HepG2 (cell line): Measurements from ENCODE around the gene KCNT1.

Experiments used
- ARNT ChIP-seq: fragments of 450-650 bp; IDR thresholded peaks from 2 replicates; pipeline ENCODE4 v1.6.1; 2017
- CREB1 ChIP-seq, 2 experiments: fragments of 450-650 bp in 1 of 2; IDR thresholded peaks; 2 replicates each; pipeline ENCODE4 v1.6.1; 2016 to 2017; ENCODE audit warnings: control low read depth in 1 of 2, mild to moderate bottlenecking in 1 of 2, missing compliant biosample characterization in 1 of 2, missing genetic modification characterization in 1 of 2
- ESRRA ChIP-seq: sonication (generic); formaldehyde crosslinking; IDR thresholded peaks from 2 replicates; pipeline ENCODE4 v1.5.1; 2020; ENCODE audit warnings: mild to moderate bottlenecking, low read depth, missing genetic modification reagents
- JUN ChIP-seq: sonication (generic); formaldehyde crosslinking; IDR thresholded peaks from 2 replicates; pipeline ENCODE4 v1.4.0; 2020; ENCODE audit warnings: mild to moderate bottlenecking, missing genetic modification reagents
- MAFK ChIP-seq, 2 experiments: IDR thresholded peaks in 1 of 2; conservative IDR thresholded peaks in 1 of 2; 2 replicates each; pipeline ENCODE4 v1.6.1; 2011; ENCODE audit warnings: improper control_type of control experiment in 2 of 2, low read length in 2 of 2
- TCF7 ChIP-seq: sonication (generic); IDR thresholded peaks from 2 replicates; pipeline ENCODE4 v1.6.1; 2016; ENCODE audit warnings: antibody characterized with exemption, low read depth
- TF ChIP-seq, protein P1 (sequence below): sonication (generic); formaldehyde crosslinking; IDR thresholded peaks from 2 replicates; pipeline ENCODE4 v1.5.0; 2020; ENCODE audit warnings: mild to moderate bottlenecking, missing genetic modification reagents, moderate library complexity
- TF ChIP-seq, protein P2 (sequence below): sonication (generic); formaldehyde crosslinking; IDR thresholded peaks from 2 replicates; pipeline ENCODE4 v1.4.0; 2020; ENCODE audit warnings: missing genetic modification reagents
- TF ChIP-seq, protein P3 (sequence below): IDR thresholded peaks from 2 replicates; pipeline ENCODE4 v1.6.1; 2016; ENCODE audit warnings: missing compliant biosample characterization, missing genetic modification reagents, borderline replicate concordance
- TF ChIP-seq, protein P4 (sequence below): sonication (generic); formaldehyde crosslinking; IDR thresholded peaks from 2 replicates; pipeline ENCODE4 v1.9.0; 2021; ENCODE audit warnings: missing genetic modification reagents, borderline replicate concordance
- TF ChIP-seq, protein P5 (sequence below): sonication (generic); formaldehyde crosslinking; IDR thresholded peaks from 2 replicates; pipeline ENCODE4 v1.5.0; 2020; ENCODE audit warnings: missing genetic modification reagents
- TF ChIP-seq, protein P6 (sequence below): sonication (generic); formaldehyde crosslinking; IDR thresholded peaks from 2 replicates; pipeline ENCODE4 v1.4.0; 2020; ENCODE audit warnings: mild to moderate bottlenecking, missing genetic modification reagents
- TF ChIP-seq, protein P7 (sequence below): IDR thresholded peaks from 2 replicates; pipeline ENCODE4 v1.6.1; 2016
- TF ChIP-seq, protein P8 (sequence below): IDR thresholded peaks from 2 replicates; pipeline ENCODE4 v1.6.1; 2016; ENCODE audit warnings: mild to moderate bottlenecking, missing biosample characterization, missing genetic modification reagents

DNA sequence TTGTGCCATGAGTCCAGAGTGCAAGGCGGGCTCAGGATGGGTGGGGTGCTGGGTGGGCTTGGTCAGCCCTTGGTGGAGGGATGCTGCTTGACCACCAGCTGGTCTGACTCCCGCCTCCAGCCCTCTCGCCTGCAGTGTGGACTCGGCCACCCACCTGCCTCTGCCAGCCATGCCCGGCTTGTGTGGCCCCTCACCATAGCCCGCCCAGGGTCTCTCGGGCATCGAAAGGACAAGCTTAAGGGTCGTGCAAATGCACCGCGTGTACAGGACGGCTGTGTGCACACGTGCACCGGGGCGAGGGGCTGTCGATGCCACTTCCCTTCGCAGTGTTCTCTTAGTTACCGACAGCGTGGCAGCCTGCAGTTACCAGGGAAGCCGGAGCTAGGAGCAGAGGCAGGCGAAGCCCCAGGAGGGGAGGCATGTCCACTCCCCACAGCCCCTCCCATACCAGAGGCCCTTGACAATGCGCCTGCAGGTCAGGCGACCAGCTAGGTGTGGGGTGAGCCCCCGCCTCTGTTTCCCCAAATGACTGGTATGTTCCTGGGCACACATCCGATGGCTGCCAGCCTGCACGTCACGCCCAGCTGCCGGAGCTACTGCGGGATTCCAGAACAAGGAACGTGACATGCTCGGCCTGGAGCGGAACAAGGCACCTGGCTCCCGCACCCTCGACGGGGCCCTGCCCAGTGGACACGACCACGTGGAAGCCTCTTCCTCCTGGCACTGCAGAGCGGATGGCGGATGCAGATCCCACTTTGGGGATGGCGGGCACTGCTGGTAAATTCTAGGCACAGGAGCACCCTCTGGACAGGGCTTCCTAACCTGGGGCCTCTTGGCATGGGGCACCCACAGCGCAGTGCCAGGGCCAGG, 31.0 kb upstream of the KCNT1 start:
- TF ChIP-seq, protein P1, sequence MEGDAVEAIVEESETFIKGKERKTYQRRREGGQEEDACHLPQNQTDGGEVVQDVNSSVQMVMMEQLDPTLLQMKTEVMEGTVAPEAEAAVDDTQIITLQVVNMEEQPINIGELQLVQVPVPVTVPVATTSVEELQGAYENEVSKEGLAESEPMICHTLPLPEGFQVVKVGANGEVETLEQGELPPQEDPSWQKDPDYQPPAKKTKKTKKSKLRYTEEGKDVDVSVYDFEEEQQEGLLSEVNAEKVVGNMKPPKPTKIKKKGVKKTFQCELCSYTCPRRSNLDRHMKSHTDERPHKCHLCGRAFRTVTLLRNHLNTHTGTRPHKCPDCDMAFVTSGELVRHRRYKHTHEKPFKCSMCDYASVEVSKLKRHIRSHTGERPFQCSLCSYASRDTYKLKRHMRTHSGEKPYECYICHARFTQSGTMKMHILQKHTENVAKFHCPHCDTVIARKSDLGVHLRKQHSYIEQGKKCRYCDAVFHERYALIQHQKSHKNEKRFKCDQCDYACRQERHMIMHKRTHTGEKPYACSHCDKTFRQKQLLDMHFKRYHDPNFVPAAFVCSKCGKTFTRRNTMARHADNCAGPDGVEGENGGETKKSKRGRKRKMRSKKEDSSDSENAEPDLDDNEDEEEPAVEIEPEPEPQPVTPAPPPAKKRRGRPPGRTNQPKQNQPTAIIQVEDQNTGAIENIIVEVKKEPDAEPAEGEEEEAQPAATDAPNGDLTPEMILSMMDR = no peak
- TF ChIP-seq, protein P2, sequence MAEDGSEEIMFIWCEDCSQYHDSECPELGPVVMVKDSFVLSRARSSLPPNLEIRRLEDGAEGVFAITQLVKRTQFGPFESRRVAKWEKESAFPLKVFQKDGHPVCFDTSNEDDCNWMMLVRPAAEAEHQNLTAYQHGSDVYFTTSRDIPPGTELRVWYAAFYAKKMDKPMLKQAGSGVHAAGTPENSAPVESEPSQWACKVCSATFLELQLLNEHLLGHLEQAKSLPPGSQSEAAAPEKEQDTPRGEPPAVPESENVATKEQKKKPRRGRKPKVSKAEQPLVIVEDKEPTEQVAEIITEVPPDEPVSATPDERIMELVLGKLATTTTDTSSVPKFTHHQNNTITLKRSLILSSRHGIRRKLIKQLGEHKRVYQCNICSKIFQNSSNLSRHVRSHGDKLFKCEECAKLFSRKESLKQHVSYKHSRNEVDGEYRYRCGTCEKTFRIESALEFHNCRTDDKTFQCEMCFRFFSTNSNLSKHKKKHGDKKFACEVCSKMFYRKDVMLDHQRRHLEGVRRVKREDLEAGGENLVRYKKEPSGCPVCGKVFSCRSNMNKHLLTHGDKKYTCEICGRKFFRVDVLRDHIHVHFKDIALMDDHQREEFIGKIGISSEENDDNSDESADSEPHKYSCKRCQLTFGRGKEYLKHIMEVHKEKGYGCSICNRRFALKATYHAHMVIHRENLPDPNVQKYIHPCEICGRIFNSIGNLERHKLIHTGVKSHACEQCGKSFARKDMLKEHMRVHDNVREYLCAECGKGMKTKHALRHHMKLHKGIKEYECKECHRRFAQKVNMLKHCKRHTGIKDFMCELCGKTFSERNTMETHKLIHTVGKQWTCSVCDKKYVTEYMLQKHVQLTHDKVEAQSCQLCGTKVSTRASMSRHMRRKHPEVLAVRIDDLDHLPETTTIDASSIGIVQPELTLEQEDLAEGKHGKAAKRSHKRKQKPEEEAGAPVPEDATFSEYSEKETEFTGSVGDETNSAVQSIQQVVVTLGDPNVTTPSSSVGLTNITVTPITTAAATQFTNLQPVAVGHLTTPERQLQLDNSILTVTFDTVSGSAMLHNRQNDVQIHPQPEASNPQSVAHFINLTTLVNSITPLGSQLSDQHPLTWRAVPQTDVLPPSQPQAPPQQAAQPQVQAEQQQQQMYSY = no peak
- TF ChIP-seq, protein P3, sequence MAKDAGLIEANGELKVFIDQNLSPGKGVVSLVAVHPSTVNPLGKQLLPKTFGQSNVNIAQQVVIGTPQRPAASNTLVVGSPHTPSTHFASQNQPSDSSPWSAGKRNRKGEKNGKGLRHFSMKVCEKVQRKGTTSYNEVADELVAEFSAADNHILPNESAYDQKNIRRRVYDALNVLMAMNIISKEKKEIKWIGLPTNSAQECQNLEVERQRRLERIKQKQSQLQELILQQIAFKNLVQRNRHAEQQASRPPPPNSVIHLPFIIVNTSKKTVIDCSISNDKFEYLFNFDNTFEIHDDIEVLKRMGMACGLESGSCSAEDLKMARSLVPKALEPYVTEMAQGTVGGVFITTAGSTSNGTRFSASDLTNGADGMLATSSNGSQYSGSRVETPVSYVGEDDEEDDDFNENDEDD = no peak
- TF ChIP-seq, protein P4, sequence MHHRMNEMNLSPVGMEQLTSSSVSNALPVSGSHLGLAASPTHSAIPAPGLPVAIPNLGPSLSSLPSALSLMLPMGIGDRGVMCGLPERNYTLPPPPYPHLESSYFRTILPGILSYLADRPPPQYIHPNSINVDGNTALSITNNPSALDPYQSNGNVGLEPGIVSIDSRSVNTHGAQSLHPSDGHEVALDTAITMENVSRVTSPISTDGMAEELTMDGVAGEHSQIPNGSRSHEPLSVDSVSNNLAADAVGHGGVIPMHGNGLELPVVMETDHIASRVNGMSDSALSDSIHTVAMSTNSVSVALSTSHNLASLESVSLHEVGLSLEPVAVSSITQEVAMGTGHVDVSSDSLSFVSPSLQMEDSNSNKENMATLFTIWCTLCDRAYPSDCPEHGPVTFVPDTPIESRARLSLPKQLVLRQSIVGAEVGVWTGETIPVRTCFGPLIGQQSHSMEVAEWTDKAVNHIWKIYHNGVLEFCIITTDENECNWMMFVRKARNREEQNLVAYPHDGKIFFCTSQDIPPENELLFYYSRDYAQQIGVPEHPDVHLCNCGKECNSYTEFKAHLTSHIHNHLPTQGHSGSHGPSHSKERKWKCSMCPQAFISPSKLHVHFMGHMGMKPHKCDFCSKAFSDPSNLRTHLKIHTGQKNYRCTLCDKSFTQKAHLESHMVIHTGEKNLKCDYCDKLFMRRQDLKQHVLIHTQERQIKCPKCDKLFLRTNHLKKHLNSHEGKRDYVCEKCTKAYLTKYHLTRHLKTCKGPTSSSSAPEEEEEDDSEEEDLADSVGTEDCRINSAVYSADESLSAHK = no peak
- TF ChIP-seq, protein P5, sequence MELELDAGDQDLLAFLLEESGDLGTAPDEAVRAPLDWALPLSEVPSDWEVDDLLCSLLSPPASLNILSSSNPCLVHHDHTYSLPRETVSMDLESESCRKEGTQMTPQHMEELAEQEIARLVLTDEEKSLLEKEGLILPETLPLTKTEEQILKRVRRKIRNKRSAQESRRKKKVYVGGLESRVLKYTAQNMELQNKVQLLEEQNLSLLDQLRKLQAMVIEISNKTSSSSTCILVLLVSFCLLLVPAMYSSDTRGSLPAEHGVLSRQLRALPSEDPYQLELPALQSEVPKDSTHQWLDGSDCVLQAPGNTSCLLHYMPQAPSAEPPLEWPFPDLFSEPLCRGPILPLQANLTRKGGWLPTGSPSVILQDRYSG = no peak
- TF ChIP-seq, protein P6, sequence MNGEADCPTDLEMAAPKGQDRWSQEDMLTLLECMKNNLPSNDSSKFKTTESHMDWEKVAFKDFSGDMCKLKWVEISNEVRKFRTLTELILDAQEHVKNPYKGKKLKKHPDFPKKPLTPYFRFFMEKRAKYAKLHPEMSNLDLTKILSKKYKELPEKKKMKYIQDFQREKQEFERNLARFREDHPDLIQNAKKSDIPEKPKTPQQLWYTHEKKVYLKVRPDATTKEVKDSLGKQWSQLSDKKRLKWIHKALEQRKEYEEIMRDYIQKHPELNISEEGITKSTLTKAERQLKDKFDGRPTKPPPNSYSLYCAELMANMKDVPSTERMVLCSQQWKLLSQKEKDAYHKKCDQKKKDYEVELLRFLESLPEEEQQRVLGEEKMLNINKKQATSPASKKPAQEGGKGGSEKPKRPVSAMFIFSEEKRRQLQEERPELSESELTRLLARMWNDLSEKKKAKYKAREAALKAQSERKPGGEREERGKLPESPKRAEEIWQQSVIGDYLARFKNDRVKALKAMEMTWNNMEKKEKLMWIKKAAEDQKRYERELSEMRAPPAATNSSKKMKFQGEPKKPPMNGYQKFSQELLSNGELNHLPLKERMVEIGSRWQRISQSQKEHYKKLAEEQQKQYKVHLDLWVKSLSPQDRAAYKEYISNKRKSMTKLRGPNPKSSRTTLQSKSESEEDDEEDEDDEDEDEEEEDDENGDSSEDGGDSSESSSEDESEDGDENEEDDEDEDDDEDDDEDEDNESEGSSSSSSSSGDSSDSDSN (CRISPR knock-in tag) = no peak
- TF ChIP-seq MAFK (conservative IDR thresholded peaks at IDR 0.05 in 1 of 2, IDR thresholded peaks at IDR 0.05 in 1 of 2; ENCODE audit: low read length in 2 of 2) (no peak), TCF7 (no peak), ARNT (no peak), JUN (CRISPR knock-in tag) (no peak), ESRRA (CRISPR knock-in tag) (no peak), CREB1 (IDR thresholded peaks at IDR 0.05) (no peak), CREB1 (CRISPR knock-in tag; IDR thresholded peaks at IDR 0.05) (no peak)
- TF ChIP-seq, protein P7, sequence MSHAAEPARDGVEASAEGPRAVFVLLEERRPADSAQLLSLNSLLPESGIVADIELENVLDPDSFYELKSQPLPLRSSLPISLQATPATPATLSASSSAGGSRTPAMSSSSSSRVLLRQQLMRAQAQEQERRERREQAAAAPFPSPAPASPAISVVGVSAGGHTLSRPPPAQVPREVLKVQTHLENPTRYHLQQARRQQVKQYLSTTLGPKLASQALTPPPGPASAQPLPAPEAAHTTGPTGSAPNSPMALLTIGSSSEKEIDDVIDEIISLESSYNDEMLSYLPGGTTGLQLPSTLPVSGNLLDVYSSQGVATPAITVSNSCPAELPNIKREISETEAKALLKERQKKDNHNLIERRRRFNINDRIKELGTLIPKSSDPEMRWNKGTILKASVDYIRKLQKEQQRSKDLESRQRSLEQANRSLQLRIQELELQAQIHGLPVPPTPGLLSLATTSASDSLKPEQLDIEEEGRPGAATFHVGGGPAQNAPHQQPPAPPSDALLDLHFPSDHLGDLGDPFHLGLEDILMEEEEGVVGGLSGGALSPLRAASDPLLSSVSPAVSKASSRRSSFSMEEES (CRISPR knock-in tag) = no peak
- TF ChIP-seq, protein P8, sequence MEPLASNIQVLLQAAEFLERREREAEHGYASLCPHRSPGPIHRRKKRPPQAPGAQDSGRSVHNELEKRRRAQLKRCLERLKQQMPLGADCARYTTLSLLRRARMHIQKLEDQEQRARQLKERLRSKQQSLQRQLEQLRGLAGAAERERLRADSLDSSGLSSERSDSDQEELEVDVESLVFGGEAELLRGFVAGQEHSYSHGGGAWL = no peak
